ENCODE data around the gene ARL5B. TPM values are rescaled to one million over a fixed set of nuclear protein-coding genes. Genes with fewer than 3 reads are reported as not detected.

The ARL5B gene
- total and polyA plus RNA-seq, 2 of the 8 experiments (the other 6 are each of a cell fraction or from before 2014, with no cell fraction given), result 8.4 to 52.1 TPM

DNA sequence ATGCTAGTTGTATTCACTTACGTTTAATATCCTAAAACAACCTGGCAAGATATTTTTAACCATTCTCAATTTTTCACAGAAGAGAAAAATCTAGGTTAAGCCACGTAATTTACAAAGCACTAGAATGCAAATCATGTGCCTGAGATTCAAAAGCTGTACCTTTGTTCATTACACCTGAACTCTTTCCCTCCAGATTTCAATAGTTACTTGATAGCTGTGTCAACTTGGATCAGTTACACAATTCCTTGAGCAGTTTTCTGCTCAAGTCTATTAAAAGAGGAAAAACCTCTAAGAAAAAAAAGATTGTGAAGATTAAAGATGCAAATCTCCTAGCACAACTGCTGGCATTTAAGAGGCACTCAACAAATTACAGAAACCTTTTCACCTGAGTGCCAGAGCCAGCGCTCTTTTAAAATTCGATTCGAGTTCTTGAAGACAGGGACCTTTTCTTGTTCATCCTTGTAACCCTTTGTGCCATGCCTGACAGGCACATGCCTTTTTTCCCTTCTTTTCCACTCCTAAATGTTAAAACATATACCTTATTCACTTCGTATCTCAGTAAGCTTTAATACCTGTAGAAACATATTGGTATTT lies 8.7 kb upstream of the ARL5B start:
- DNase-seq (ENCODE audit: low read depth in 1 of 2, low spot score in 2 of 2), result no peak
- Histone ChIP-seq H2BK12ac (ENCODE audit: low read depth, low read length) (no peak overlapping the region), H3K56ac (replicated peaks; ENCODE audit: insufficient read length, low read depth, low read length) (no peak overlapping the region), H3K14ac (ENCODE audit: insufficient read length) (no peak overlapping the region), H4K91ac (replicated peaks; ENCODE audit: insufficient read length, low read length) (no peak overlapping the region), H3K23me2 (ENCODE audit: low read depth, low read length) (peaks cover 5% of the 10 kb centered on the region; the same call in 1 of the 2 replicates), H4K20me1 (replicated peaks in 1 of 2; ENCODE audit: control insufficient read depth in 1 of 2, insufficient read depth in 2 of 2, low read length in 2 of 2) (no peaks in the 10 kb centered on the region), H3K23ac (ENCODE audit: insufficient read length) (no peak overlapping the region), H3K18ac (ENCODE audit: extremely low read depth, low read length) (no peak overlapping the region), H2BK5ac (ENCODE audit: low read depth, low read length) (no peak overlapping the region), H3K79me1 (ENCODE audit: low read depth, low read length) (no peaks in the 10 kb centered on the region), H2BK15ac (ENCODE audit: low read length) (no peak overlapping the region), H3K4me3 (ENCODE audit: extremely low read depth in 1 of 4, insufficient read depth in 2 of 4, low read depth in 3 of 4, low read length in 4 of 4) (peak overlapping the region; percentile 78 to 92 (median 86)), H3K36me3 (ENCODE audit: control insufficient read depth in 2 of 4, insufficient read depth in 4 of 4, low read length in 3 of 4) (peaks cover 0 to 14% (median 0%) of the 10 kb centered on the region in 4 experiments; a peak in 3 of 8 replicates), H3K4me2 (ENCODE audit: insufficient read depth in 1 of 2, low read depth in 2 of 2, low read length in 2 of 2) (peak overlapping the region; percentile 80 to 81), H2AK5ac (ENCODE audit: low read depth, low read length) (no peak overlapping the region), H3K4ac (replicated peaks; ENCODE audit: insufficient read length, low read depth, low read length) (no peak overlapping the region), H2AFZ (ENCODE audit: low read length) (no peak overlapping the region), H3K27ac (ENCODE audit: low read depth, low read length) (no peak overlapping the region), H4K8ac (ENCODE audit: extremely low read depth, insufficient read depth, low read length) (no peak overlapping the region), H2BK120ac (replicated peaks; ENCODE audit: low read depth, low read length) (no peak overlapping the region), H4K5ac (ENCODE audit: insufficient read length, low read depth, low read length) (no peak overlapping the region), H3K9me3 (ENCODE audit: insufficient read depth in 2 of 2, low read depth in 1 of 2, low read length in 1 of 2) (no peaks in the 10 kb centered on the region), H3K4me1 (replicated peaks in 1 of 4; ENCODE audit: control insufficient read depth in 3 of 4, insufficient read depth in 4 of 4, low read length in 3 of 4) (no peaks in the 10 kb centered on the region; a peak in 2 of 7 replicates), H3K9ac (replicated peaks in 1 of 4; ENCODE audit: extremely low read depth in 1 of 4, low read depth in 3 of 4, low read length in 3 of 4) (peak overlapping the region; percentile 31 to 61 (median 45); a peak in 4 of 7 replicates), H2BK20ac (ENCODE audit: low read length) (no peak overlapping the region), H3K79me2 (ENCODE audit: control insufficient read depth in 1 of 2, insufficient read depth in 2 of 2, low read length in 2 of 2) (peaks cover 0 to 36% of the 10 kb centered on the region in 2 experiments; a peak in 2 of 4 replicates), H3K27me3 (replicated peaks in 1 of 4; ENCODE audit: control insufficient read depth in 3 of 4, extremely low read depth in 1 of 4, insufficient read depth in 3 of 4, low read length in 3 of 4) (no peaks in the 10 kb centered on the region)
- no peak for TF ChIP-seq YY1 (IDR thresholded peaks at IDR 0.05; ENCODE audit: low read depth, low read length)
- ChIA-PET CTCF (ENCODE audit: partially characterized antibody) (no interaction called here), POLR2A (ENCODE audit: partially characterized antibody) (interaction anchor here (1.2 kb wide), 1 partner anchor 36 kb away, joined by 3 read pairs; no protein-coding TSS in a partner anchor)
- 9% methylated on average over 6 of the region's 6 CpGs; no CpG with 5 or more reads in 1 of the 2 experiments for WGBS, 2 experiments (ENCODE audit: extremely low coverage in 1 of 2, insufficient coverage in 1 of 2, insufficient read length in 1 of 2, insufficient replicate concordance in 2 of 2, low coverage in 1 of 2, low lambda C conversion rate in 2 of 2, missing lambda C conversion rate in 1 of 2)
- FAIRE-seq, result no peak

Data from H1 (cell line).